GM12892 (cell line): Measurements from ENCODE around the gene CCDC17.

Experiments used
- POLR2A ChIP-seq: IDR thresholded peaks from 2 replicates; pipeline ENCODE4 v1.6.1; 2011; ENCODE audit warnings: low read depth, low read length, control low read depth
- POLR2AphosphoS5 ChIP-seq: IDR thresholded peaks from 2 replicates; pipeline ENCODE4 v1.6.1; 2011; ENCODE audit warnings: low read depth, low read length, control low read depth
- TAF1 ChIP-seq: IDR thresholded peaks from 2 replicates; pipeline ENCODE4 v1.6.1; 2011; ENCODE audit warnings: low read depth, mild to moderate bottlenecking, control low read depth, low read length, borderline replicate concordance

- TF ChIP-seq POLR2A (no peak), POLR2AphosphoS5 (no peak), TAF1 (no peak)
These were observed 11.4 kb upstream of the CCDC17 start for GRCh38 chr1:45635211-45635610.
